Thyroid gland (tissue), 4 donors: Measurements from ENCODE around the gene TMEFF2.

Experiments
- CTCF ChIP-seq, 6 experiments: fragments of 200-600 bp in 3 of 6; fragments of 450-650 bp in 3 of 6; sonication (generic) in 3 of 6; IDR thresholded peaks; one replicate each; pipeline ENCODE4 v1.5.1; 2016 to 2019; ENCODE audit warnings: antibody characterized with exemption in 6 of 6, mild to moderate bottlenecking in 2 of 6, inconsistent platforms in 1 of 6, moderate library complexity in 1 of 6
- POLR2A ChIP-seq, 2 donors: fragments of 450-650 bp; IDR thresholded peaks; one replicate each; pipeline ENCODE4 v1.6.1; 2017; ENCODE audit warnings: antibody characterized with exemption in 2 of 2, mild to moderate bottlenecking in 2 of 2, moderate library complexity in 1 of 2

- TF ChIP-seq CTCF (IDR thresholded peaks at IDR 0.05), result no peak
- TF ChIP-seq POLR2A (IDR thresholded peaks at IDR 0.05), result no peak
Measured at GRCh38 chr2:192059266-192059665, 135.5 kb downstream of the TMEFF2 start.
